SH-SY5Y (cell line): Measurements from ENCODE around the gene MMS22L.

Experiments
- GATA2 ChIP-seq: IDR thresholded peaks from 2 replicates; pipeline ENCODE4 v1.6.1; 2011; ENCODE audit warnings: mild to moderate bottlenecking, low read depth, low read length
- GATA3 ChIP-seq: IDR thresholded peaks from 2 replicates; pipeline ENCODE4 v1.6.1; 2011; ENCODE audit warnings: low read depth, mild to moderate bottlenecking, low read length, moderate library complexity

GRCh38 chr6:97177905-97178304, 105.1 kb downstream of the MMS22L start:
- TF ChIP-seq GATA3, result no peak
- TF ChIP-seq GATA2, result no peak
